ENCODE results near the gene SLC4A11.

SLC4A11 gene

DNA sequence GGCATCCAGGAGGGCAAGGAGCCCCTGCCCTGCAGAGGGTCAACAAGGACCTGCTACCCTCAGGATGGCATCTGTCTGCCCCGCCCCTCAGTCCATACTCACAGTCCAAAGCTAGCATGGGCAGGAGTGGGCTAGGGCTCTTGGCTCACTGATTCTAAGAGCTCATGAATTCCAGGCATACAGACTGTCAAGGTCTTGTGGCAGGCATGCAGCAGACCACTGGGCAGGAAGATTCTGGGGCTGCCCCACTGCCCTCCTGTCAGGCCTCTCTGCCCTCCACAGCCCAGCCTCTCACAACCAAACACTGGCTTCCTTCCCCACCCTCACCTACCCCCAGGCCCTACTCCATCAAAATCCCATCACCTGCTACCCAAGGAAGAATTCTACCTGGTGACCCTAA, 5.6 kb upstream of the SLC4A11 start:
- Histone ChIP-seq H3K36me3 (ENCODE audit: insufficient read depth, low read length) (no peaks in the 10 kb centered on the region), H3K4me1 (ENCODE audit: control insufficient read depth, insufficient read depth, low read length) (peaks cover 5% of the 10 kb centered on the region), H3K4me2 (ENCODE audit: low read length) (no peak overlapping the region), H3K4me3 (ENCODE audit: low read length) (no peak overlapping the region), H3K27me3 (ENCODE audit: control insufficient read depth, insufficient read depth, low read length) (peaks cover 12% of the 10 kb centered on the region), H3K9ac (ENCODE audit: low read depth, low read length) (no peak overlapping the region), H3K9me3 (replicated peaks; ENCODE audit: low read length) (no peaks in the 10 kb centered on the region)

DNA sequence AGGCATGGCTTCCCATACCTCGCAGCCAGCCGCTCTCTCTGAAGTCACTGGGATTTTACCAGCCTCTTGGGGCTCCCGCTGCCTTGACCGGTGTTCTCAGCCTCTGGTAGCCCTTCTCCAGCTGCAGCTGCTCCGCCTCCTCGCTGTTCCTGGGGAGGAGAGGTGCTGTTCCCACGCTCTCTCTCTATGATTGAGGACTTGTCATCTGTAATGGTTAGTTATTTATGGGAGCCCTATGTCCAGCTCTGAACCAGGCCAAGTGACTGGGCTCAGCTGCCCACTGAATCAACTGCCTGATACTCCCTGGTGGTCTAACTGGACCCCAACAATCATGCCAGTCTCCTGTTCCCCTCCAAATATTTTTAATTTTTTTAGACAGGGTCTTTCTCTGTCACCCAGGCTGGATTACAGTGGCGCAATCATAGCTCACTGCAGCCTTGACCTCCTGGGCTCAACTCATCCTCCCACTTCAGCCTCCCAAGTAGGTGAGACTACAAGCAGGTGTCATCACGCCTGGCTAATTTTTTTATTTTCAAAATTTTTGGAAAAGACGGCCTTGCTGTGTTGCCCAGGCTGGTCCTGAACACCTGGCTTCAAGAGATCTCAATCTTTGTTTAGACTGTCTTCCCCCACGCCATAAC, 4.8 kb upstream of the SLC4A11 start:
- H3K9ac ChIP-seq (ENCODE audit: low read depth, low read length): no peak overlapping the region
- no peak overlapping the region for H3K4me3 ChIP-seq (ENCODE audit: low read length)
- peaks cover 15% of the 10 kb centered on the region for H3K27me3 ChIP-seq (ENCODE audit: control insufficient read depth, insufficient read depth, low read length)
- H3K36me3 ChIP-seq (ENCODE audit: insufficient read depth, low read length): no peaks in the 10 kb centered on the region
- H3K9me3 ChIP-seq (replicated peaks; ENCODE audit: low read length): no peaks in the 10 kb centered on the region
- peaks cover 12% of the 10 kb centered on the region for H3K4me1 ChIP-seq (ENCODE audit: control insufficient read depth, insufficient read depth, low read length)
- H3K4me2 ChIP-seq (ENCODE audit: low read length): no peak overlapping the region

DNA sequence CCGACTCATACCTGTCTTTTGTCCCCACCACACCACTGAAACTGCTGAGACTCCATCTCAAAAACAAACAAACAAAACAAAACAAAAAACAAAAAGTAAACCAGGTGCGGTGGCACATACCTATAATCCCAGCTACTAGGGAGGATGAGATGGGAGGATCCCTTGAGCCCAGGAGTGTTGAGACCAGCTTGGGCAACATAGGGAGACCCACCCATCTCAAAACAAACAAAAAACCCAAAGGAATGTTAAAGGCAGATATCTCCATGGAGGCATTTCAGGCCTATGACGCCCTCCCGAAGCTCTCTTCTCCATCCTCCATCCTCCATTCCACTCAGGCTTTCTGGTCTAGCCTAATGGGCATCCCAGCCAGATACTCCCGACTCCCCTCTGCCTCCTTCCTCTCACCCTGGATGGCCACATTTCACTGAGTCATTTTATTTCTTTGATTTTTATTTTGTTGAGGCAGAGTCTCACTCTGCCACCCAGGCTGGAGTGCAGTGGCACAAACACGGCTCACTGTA, 3.2 kb upstream of the SLC4A11 start:
- H3K4me3 ChIP-seq (ENCODE audit: low read length): no peak overlapping the region
- no peak overlapping the region for H3K9ac ChIP-seq (ENCODE audit: low read depth, low read length)
- peaks cover 26% of the 10 kb centered on the region for H3K27me3 ChIP-seq (ENCODE audit: control insufficient read depth, insufficient read depth, low read length)
- no peaks in the 10 kb centered on the region for H3K9me3 ChIP-seq (replicated peaks; ENCODE audit: low read length)
- no peak overlapping the region for H3K4me2 ChIP-seq (ENCODE audit: low read length)
- H3K36me3 ChIP-seq (ENCODE audit: insufficient read depth, low read length): no peaks in the 10 kb centered on the region
- peaks cover 20% of the 10 kb centered on the region for H3K4me1 ChIP-seq (ENCODE audit: control insufficient read depth, insufficient read depth, low read length)

DNA sequence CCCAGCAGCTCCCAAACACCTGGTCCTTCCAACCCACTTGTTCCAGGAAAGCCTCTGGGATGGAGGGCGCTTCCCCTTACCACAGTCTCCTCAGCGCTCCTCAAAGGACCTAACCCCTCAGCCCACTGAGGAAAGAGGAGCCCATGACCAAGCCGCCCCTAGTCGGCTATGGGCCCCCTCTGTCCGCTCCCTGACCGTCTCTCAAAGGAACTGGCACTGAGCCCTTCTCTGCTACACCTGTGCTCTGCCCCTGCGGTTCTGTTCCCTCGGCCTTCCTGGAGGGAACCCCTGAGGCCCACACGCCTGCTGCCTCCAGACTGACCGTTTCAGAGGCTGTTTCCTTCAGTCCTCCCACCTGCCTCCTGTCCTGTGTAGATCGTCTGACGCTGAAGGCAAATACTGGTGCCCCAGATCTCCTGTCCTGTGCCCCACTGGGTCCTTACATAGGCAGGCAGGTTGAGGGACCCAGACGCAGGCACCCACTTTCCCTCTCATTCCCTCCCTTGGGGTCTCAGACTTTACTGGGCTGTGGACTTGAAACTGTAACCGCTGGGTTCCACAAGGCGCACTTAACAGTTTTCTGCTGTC, 1.9 kb upstream of the SLC4A11 start:
- Histone ChIP-seq H3K36me3 (ENCODE audit: insufficient read depth, low read length) (no peaks in the 10 kb centered on the region), H3K4me2 (ENCODE audit: low read length) (peak overlapping the region; percentile 97), H3K27me3 (ENCODE audit: control insufficient read depth, insufficient read depth, low read length) (peaks cover 32% of the 10 kb centered on the region), H3K9ac (ENCODE audit: low read depth, low read length) (no peak overlapping the region), H3K4me1 (ENCODE audit: control insufficient read depth, insufficient read depth, low read length) (peaks cover 20% of the 10 kb centered on the region), H3K4me3 (ENCODE audit: low read length) (no peak overlapping the region), H3K9me3 (replicated peaks; ENCODE audit: low read length) (no peaks in the 10 kb centered on the region)

DNA sequence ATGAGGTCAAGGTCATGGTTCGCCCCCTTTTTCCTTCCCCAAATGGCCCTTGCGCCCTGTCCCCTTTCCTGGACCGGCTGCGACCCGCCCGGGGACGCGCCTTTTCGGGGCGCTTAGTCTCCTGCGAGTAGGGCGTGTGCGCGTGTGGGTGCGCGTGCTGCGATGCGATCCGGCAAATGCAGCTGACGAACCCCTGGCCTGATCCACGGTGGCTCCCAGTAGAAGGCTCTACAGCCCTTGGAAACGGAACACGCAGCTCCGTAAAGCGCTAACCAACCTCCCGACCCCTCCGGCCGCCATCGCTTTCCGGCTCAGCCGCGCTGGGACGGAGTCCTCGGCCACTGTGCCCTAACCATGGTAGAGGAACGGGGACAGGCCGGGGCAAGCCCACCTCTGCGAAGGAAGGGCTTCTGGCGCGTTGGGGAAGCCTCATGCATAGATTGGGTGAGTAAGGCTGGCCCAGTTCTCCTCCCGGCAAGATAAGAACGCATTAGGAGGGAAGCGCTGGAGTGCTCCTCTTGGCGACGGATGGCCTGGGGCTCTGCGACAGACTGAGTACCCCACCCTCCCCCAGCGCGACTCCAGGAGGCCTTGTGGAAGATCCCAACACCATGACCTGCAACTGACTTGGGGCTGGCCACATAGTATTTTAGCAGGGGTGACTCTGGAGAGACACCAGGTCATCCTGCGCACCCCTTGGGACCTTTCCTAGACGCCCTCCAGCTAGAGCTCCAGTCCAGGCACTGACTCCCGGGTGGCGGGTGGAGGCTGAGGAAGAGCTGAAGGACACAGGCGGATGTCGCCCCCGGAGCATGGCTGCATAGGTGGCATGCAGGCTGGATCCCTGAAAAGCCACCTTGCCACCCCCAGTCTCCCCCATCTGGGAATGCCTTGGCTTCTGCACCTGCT, 1.1 kb upstream of the SLC4A11 start:
- no peaks in the 10 kb centered on the region for H3K9me3 ChIP-seq (replicated peaks; ENCODE audit: low read length)
- peak overlapping the region; percentile 66 for H3K9ac ChIP-seq (ENCODE audit: low read depth, low read length)
- H3K4me2 ChIP-seq (ENCODE audit: low read length): peak overlapping the region; percentile 97
- peaks cover 32% of the 10 kb centered on the region for H3K27me3 ChIP-seq (ENCODE audit: control insufficient read depth, insufficient read depth, low read length)
- peak overlapping the region; percentile 84 for H3K4me3 ChIP-seq (ENCODE audit: low read length)
- H3K4me1 ChIP-seq (ENCODE audit: control insufficient read depth, insufficient read depth, low read length): peaks cover 20% of the 10 kb centered on the region
- no peaks in the 10 kb centered on the region for H3K36me3 ChIP-seq (ENCODE audit: insufficient read depth, low read length)

DNA sequence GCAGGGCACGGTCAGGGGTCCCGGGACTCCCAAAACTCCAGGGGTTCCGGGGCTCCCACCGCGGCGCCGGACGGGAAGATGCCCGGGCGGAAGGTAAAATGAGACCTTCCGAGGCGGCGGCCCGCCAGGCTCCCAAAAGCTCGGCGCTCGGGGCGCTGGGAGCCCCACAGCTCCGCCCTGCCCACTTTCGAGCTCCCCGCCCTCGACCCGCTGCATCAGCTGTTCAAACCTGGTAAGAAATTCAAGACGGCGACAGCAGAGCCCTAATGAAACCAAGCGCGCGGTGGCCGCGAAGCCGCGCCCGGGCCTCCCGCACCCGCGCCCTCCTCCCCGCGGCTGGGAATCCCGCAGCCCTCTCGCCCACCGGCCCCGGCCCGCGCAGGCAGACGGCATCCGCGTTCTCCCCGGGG, 369 bp downstream of the SLC4A11 start:
- Histone ChIP-seq H3K4me2 (ENCODE audit: low read length) (peak overlapping the region; percentile 97), H3K4me1 (ENCODE audit: control insufficient read depth, insufficient read depth, low read length) (peaks cover 20% of the 10 kb centered on the region), H3K9ac (ENCODE audit: low read depth, low read length) (peak overlapping the region; percentile 66), H3K27me3 (ENCODE audit: control insufficient read depth, insufficient read depth, low read length) (peaks cover 32% of the 10 kb centered on the region), H3K36me3 (ENCODE audit: insufficient read depth, low read length) (no peaks in the 10 kb centered on the region), H3K9me3 (replicated peaks; ENCODE audit: low read length) (no peaks in the 10 kb centered on the region), H3K4me3 (ENCODE audit: low read length) (peak overlapping the region; percentile 84)

DNA sequence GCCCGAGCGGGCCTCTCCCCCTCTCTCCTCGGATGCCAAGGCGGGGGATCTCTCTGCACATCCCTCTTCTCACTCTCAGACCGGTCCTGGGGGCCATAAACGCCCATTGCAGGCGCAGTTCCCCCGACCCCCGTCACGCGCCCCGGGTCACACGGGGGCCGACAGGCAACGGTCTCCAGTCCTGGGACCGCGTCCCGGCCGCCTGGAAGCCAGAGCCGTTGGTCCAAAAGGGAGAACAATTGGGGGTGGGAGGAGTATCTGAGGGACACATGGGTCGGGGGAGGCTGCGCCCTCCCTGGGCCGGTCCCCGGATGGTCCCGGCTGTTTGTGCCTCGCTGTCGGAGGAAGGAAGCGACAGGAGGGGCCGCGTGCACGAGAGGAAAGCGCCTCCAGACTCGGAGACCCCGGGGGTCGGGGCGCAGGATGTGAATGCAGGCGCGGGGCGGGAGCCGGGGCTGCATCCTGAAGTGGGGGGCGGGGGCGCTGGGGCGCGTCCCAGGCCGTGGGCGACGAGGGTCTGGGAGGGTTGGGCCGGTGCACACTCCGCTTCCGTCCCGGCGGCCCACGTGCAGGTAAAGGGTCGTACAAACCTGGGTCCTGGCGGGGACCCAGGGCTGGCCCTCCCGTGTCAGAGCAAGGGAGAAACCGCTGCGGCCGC, 903 bp downstream of the SLC4A11 start:
- Histone ChIP-seq H3K9me3 (replicated peaks; ENCODE audit: low read length) (no peaks in the 10 kb centered on the region), H3K4me1 (ENCODE audit: control insufficient read depth, insufficient read depth, low read length) (peaks cover 20% of the 10 kb centered on the region), H3K4me3 (ENCODE audit: low read length) (peak overlapping the region; percentile 84), H3K4me2 (ENCODE audit: low read length) (peak overlapping the region; percentile 97), H3K36me3 (ENCODE audit: insufficient read depth, low read length) (no peaks in the 10 kb centered on the region), H3K27me3 (ENCODE audit: control insufficient read depth, insufficient read depth, low read length) (peaks cover 32% of the 10 kb centered on the region), H3K9ac (ENCODE audit: low read depth, low read length) (peak overlapping the region; percentile 66)

DNA sequence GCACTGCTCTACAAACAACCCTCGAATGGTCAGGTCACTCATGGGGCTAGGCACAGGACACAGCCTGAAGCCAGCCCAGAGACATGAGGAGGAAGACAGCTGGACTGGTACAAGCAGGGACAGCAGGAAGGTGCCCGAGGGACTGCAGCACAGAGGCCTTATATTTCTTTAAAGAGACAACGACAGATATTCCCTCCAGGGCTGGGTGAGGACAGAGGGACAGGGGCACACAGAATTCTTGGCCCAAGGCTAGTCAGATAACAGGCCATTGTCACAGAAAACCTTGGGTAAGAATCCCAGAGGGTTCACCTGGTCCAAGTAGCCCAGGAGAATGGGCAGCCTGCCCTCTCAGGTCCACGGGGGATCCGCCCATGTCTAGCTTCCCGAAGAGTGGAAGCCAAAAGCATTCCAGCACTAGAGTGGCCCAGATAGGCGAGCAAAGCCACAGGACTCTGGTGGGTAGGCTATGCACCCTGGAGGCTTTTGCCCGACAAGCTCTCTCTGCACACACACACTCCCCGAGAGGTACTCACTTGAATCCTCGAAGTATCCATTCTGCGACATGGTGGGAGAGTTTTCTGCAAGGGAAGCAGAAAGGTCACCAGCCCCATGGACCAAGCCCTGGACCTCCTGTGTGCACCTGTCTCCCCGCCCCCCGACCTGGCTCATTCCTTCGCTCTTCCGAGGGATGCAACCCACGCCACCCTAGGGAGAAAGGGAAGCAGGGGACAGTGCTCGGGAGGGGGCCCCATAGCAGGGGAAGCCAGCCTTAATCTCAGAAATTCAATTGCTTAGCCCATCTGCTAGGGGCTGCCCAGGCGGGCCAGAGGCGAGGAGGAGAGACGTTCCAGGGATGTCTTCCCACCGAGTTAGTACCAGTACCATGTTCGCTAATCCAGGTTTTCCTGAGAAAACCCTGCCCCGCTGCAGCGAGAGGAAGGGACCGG, 1.7 kb downstream of the SLC4A11 start:
- Histone ChIP-seq H3K9ac (ENCODE audit: low read depth, low read length) (no peak overlapping the region), H3K4me3 (ENCODE audit: low read length) (no peak overlapping the region), H3K36me3 (ENCODE audit: insufficient read depth, low read length) (no peaks in the 10 kb centered on the region), H3K4me1 (ENCODE audit: control insufficient read depth, insufficient read depth, low read length) (peaks cover 20% of the 10 kb centered on the region), H3K4me2 (ENCODE audit: low read length) (peak overlapping the region; percentile 97), H3K9me3 (replicated peaks; ENCODE audit: low read length) (no peaks in the 10 kb centered on the region), H3K27me3 (ENCODE audit: control insufficient read depth, insufficient read depth, low read length) (peaks cover 32% of the 10 kb centered on the region)

DNA sequence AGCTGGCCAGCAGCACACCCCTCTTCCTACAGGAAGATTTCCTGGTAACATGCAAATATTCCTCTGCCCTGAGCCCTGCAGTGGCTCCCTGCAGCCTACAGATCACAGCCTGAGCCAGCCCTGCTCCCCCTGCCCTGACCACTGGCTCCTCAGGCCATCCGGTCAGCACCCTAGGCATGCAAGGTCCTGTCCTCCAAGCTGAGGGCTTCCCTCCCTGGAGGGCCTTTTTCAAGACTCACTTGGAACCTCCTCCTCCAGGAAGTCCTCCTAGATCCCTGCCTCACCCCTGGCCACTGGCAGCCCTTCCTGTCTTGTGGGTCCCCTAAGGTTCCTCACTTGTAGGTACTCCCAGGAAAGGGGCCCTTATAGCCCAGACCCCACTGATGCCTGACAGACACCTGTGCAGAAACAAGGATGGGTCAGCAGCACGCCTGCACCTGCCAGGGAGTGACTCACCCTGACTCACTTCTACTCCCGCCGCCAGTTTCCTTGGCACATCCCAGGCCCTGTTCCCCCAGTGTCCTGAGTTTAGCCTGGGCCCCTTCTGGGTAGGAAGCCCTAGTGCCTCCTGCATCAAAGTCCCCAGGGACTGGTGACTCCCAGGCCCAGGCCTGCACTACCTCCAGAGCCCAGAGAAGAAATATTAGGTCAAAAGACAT, 3.2 kb downstream of the SLC4A11 start:
- Histone ChIP-seq H3K9ac (ENCODE audit: low read depth, low read length) (no peak overlapping the region), H3K4me2 (ENCODE audit: low read length) (no peak overlapping the region), H3K4me3 (ENCODE audit: low read length) (no peak overlapping the region), H3K4me1 (ENCODE audit: control insufficient read depth, insufficient read depth, low read length) (peaks cover 20% of the 10 kb centered on the region), H3K9me3 (replicated peaks; ENCODE audit: low read length) (no peaks in the 10 kb centered on the region), H3K27me3 (ENCODE audit: control insufficient read depth, insufficient read depth, low read length) (peaks cover 32% of the 10 kb centered on the region), H3K36me3 (ENCODE audit: insufficient read depth, low read length) (no peaks in the 10 kb centered on the region)

DNA sequence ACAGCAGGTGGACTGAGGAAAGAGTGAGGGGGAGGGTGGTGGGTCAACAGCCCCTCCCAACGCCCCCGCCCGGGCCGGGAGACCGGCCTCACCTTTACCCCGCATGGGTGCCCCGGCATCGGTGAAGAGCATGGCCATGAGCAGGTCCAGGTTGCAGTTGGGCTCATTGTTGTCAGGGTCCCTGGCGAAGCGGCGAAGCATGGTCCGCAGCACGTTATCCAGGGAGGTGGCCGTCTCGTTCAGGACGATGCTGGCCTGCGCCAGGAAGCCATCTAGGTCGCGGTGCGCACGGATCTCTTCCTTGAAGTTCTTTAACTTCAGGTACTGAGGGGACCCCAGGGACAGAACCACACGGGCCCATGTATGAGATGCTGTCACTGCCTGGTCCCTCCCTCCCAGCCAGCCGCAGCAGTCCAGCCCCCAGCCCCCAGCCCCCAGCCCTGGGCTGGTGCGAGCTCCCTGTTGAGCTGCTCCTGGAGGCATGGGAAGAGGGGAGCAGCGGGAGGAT, 4.9 kb downstream of the SLC4A11 start:
- H3K9me3 ChIP-seq (replicated peaks; ENCODE audit: low read length): no peaks in the 10 kb centered on the region
- no peak overlapping the region for H3K9ac ChIP-seq (ENCODE audit: low read depth, low read length)
- H3K4me3 ChIP-seq (ENCODE audit: low read length): no peak overlapping the region
- no peak overlapping the region for H3K4me2 ChIP-seq (ENCODE audit: low read length)
- peaks cover 19% of the 10 kb centered on the region for H3K27me3 ChIP-seq (ENCODE audit: control insufficient read depth, insufficient read depth, low read length)
- peaks cover 9% of the 10 kb centered on the region for H3K4me1 ChIP-seq (ENCODE audit: control insufficient read depth, insufficient read depth, low read length)
- H3K36me3 ChIP-seq (ENCODE audit: insufficient read depth, low read length): no peaks in the 10 kb centered on the region
